ENCODE data around the gene SMAD3.
A peak's percentile ranks its signal among the peaks of the same experiment; 100 is the strongest.
"Not testable (repeated sequence)": the region's sequence is repeated elsewhere in the genome, so short reads cannot be mapped to it uniquely, and the experiment has no call there.

SMAD3 gene

GRCh38 chr15:67119238-67119846 lies 53.9 kb downstream of the SMAD3 start:
- no peak for ATAC-seq (ENCODE audit: low read depth)
- peak overlapping the region; percentile 97 for H3K27ac Mint-ChIP-seq
- no peak for DNase-seq (ENCODE audit: low spot score in 2 of 2)
- H3K36me3 Mint-ChIP-seq, result peaks cover 8% of the 10 kb centered on the region
- peaks cover 62% of the 10 kb centered on the region for H3K4me1 Mint-ChIP-seq
- H3K4me3 Mint-ChIP-seq, result peak overlapping the region; percentile 27
- peaks cover 2% of the 10 kb centered on the region for H3K9me3 Mint-ChIP-seq
- no peaks in the 10 kb centered on the region for H3K27me3 Mint-ChIP-seq

GRCh38 chr15:67120009-67120838 lies 54.8 kb downstream of the SMAD3 start:
- H3K27ac Mint-ChIP-seq, result peak overlapping the region; percentile 97
- no peaks in the 10 kb centered on the region for H3K27me3 Mint-ChIP-seq
- H3K9me3 Mint-ChIP-seq, result peaks cover 2% of the 10 kb centered on the region
- H3K4me3 Mint-ChIP-seq, result peak overlapping the region; percentile 75
- H3K36me3 Mint-ChIP-seq, result peaks cover 8% of the 10 kb centered on the region
- ATAC-seq (ENCODE audit: low read depth) (no peak), DNase-seq (ENCODE audit: low spot score in 2 of 2) (no peak)
- peaks cover 57% of the 10 kb centered on the region for H3K4me1 Mint-ChIP-seq

GRCh38 chr15:67120839-67121643 lies 55.6 kb downstream of the SMAD3 start:
- peaks cover 58% of the 10 kb centered on the region for H3K4me1 Mint-ChIP-seq
- peak overlapping the region; percentile 75 for H3K4me3 Mint-ChIP-seq
- H3K9me3 Mint-ChIP-seq, result peaks cover 2% of the 10 kb centered on the region
- peak overlapping the region; percentile 97 for H3K27ac Mint-ChIP-seq
- H3K27me3 Mint-ChIP-seq, result no peaks in the 10 kb centered on the region
- H3K36me3 Mint-ChIP-seq, result peaks cover 8% of the 10 kb centered on the region
- DNase-seq (ENCODE audit: low spot score in 2 of 2) (peak; percentile 80 to 83), ATAC-seq (ENCODE audit: low read depth) (peak; percentile 89)

GRCh38 chr15:67121644-67122605 lies 56.5 kb downstream of the SMAD3 start:
- Mint-ChIP-seq H3K4me1 (peaks cover 57% of the 10 kb centered on the region), H3K9me3 (peaks cover 2% of the 10 kb centered on the region), H3K27me3 (no peaks in the 10 kb centered on the region), H3K36me3 (peaks cover 8% of the 10 kb centered on the region), H3K27ac (peak overlapping the region; percentile 97), H3K4me3 (peak overlapping the region; percentile 75)
- DNase-seq (ENCODE audit: low spot score in 2 of 2) (no peak), ATAC-seq (ENCODE audit: low read depth) (peak; percentile 1)

GRCh38 chr15:67122816-67123215 lies 57.4 kb downstream of the SMAD3 start:
- Mint-ChIP-seq H3K36me3 (peaks cover 13% of the 10 kb centered on the region), H3K4me1 (peaks cover 55% of the 10 kb centered on the region), H3K27ac (peak overlapping the region; percentile 97)
- not testable (repeated sequence) for H3K27me3 Mint-ChIP-seq; H3K4me3 Mint-ChIP-seq; ATAC-seq (ENCODE audit: low read depth); H3K9me3 Mint-ChIP-seq; DNase-seq (ENCODE audit: low spot score in 2 of 2)

- not testable (repeated sequence) for H3K27me3 Mint-ChIP-seq; ATAC-seq (ENCODE audit: low read depth); H3K9me3 Mint-ChIP-seq; H3K4me3 Mint-ChIP-seq; DNase-seq (ENCODE audit: low spot score in 2 of 2)
- Mint-ChIP-seq H3K27ac (peak overlapping the region; percentile 97), H3K4me1 (peaks cover 56% of the 10 kb centered on the region), H3K36me3 (peaks cover 12% of the 10 kb centered on the region)
These were observed 57.9 kb downstream of the SMAD3 start for GRCh38 chr15:67123291-67123690.

GRCh38 chr15:67124111-67124510 lies 58.7 kb downstream of the SMAD3 start:
- Mint-ChIP-seq H3K4me3 (no peak overlapping the region), H3K27ac (peak overlapping the region; percentile 97), H3K27me3 (no peaks in the 10 kb centered on the region), H3K9me3 (no peaks in the 10 kb centered on the region), H3K36me3 (peaks cover 6% of the 10 kb centered on the region), H3K4me1 (peaks cover 52% of the 10 kb centered on the region)
- DNase-seq (ENCODE audit: low spot score in 2 of 2) (no peak), ATAC-seq (ENCODE audit: low read depth) (no peak)

- Mint-ChIP-seq H3K4me3 (no peak overlapping the region), H3K4me1 (peaks cover 53% of the 10 kb centered on the region), H3K27me3 (no peaks in the 10 kb centered on the region), H3K27ac (peak overlapping the region; percentile 97), H3K9me3 (no peaks in the 10 kb centered on the region), H3K36me3 (peaks cover 5% of the 10 kb centered on the region)
- no peak for ATAC-seq (ENCODE audit: low read depth)
- no peak for DNase-seq (ENCODE audit: low spot score in 2 of 2)
These were observed 59.6 kb downstream of the SMAD3 start for GRCh38 chr15:67124911-67125588.

- peaks cover 5% of the 10 kb centered on the region for H3K36me3 Mint-ChIP-seq
- no peaks in the 10 kb centered on the region for H3K27me3 Mint-ChIP-seq
- H3K4me1 Mint-ChIP-seq, result peaks cover 53% of the 10 kb centered on the region
- H3K4me3 Mint-ChIP-seq, result no peak overlapping the region
- no peaks in the 10 kb centered on the region for H3K9me3 Mint-ChIP-seq
- ATAC-seq (ENCODE audit: low read depth), result no peak
- H3K27ac Mint-ChIP-seq, result peak overlapping the region; percentile 97
- DNase-seq (ENCODE audit: low spot score in 2 of 2), result no peak
These were observed 60.4 kb downstream of the SMAD3 start for GRCh38 chr15:67125589-67126502.

GRCh38 chr15:67126551-67127330 lies 61.3 kb downstream of the SMAD3 start:
- Mint-ChIP-seq H3K27ac (peak overlapping the region; percentile 85), H3K27me3 (no peaks in the 10 kb centered on the region), H3K9me3 (no peaks in the 10 kb centered on the region), H3K36me3 (peaks cover 5% of the 10 kb centered on the region), H3K4me3 (no peak overlapping the region), H3K4me1 (peaks cover 54% of the 10 kb centered on the region)
- ATAC-seq (ENCODE audit: low read depth) (peak; percentile 32), DNase-seq (ENCODE audit: low spot score in 2 of 2) (no peak)

- Mint-ChIP-seq H3K4me3 (no peak overlapping the region), H3K9me3 (no peaks in the 10 kb centered on the region), H3K4me1 (peaks cover 59% of the 10 kb centered on the region), H3K27ac (peak overlapping the region; percentile 85), H3K27me3 (no peaks in the 10 kb centered on the region), H3K36me3 (peaks cover 5% of the 10 kb centered on the region)
- ATAC-seq (ENCODE audit: low read depth), result no peak
- no peak for DNase-seq (ENCODE audit: low spot score in 2 of 2)
These were observed 61.9 kb downstream of the SMAD3 start for GRCh38 chr15:67127331-67127664.
